H1 (cell line): ENCODE results near the gene NFKBIL1. TPM values are rescaled to one million over a fixed set of nuclear protein-coding genes. Genes with fewer than 3 reads are reported as not detected.

ENCODE experiments used
- CTCF ChIA-PET: fragments of 300-600 bp; sonication (Branson Sonifier 250); formaldehyde crosslinking; loops from one replicate; lab custom pipeline; 2021; ENCODE audit not compliant: partially characterized antibody; lab: Charles Lee
- POLR2A ChIA-PET: fragments of 300-600 bp; sonication (Branson Sonifier 250); formaldehyde crosslinking; loops from one replicate; lab custom pipeline; 2021; ENCODE audit warnings: inconsistent platforms; ENCODE audit not compliant: partially characterized antibody; lab: Charles Lee
- DNase-seq, 2 experiments: peaks; one replicate each; pipeline versions ENCODE4 v3.0.0 to v3.0.0-alpha.2; 2010 to 2022; ENCODE audit warnings: low spot score in 2 of 2, low read depth in 1 of 2, mixed read lengths in 1 of 2
- FAIRE-seq: peaks from 2 replicates; lab custom pipeline; 2011; peaks lifted over from hg19 to GRCh38; lab: Jason Lieb, UNC
- H2AFZ ChIP-seq: 2 replicates; pipeline ENCODE4 v1.8.1; 2012; ENCODE audit warnings: low read length, inconsistent platforms
- H2AK5ac ChIP-seq: 2 replicates; pipeline ENCODE4 v1.6.1; 2013; ENCODE audit warnings: low read depth, low read length
- H2BK120ac ChIP-seq: replicated peaks from 2 replicates; pipeline ENCODE3; 2013; ENCODE audit warnings: low read depth, low read length, inconsistent platforms
- H2BK12ac ChIP-seq: 2 replicates; pipeline ENCODE4 v1.6.1; 2013; ENCODE audit warnings: low read depth, low read length
- H2BK15ac ChIP-seq: 2 replicates; pipeline ENCODE4 v1.6.1; 2013; ENCODE audit warnings: low read length
- H2BK20ac ChIP-seq: 2 replicates; pipeline ENCODE4 v1.6.1; 2013; ENCODE audit warnings: low read length
- H2BK5ac ChIP-seq: 2 replicates; pipeline ENCODE4 v1.6.1; 2013; ENCODE audit warnings: low read depth, low read length
- H3K14ac ChIP-seq: 2 replicates; pipeline ENCODE4 v1.6.1; 2013; ENCODE audit warnings: inconsistent platforms; ENCODE audit not compliant: insufficient read length
- H3K18ac ChIP-seq: 2 replicates; pipeline ENCODE4 v1.6.1; 2013; ENCODE audit warnings: low read length; ENCODE audit errors: extremely low read depth
- H3K23ac ChIP-seq: 2 replicates; pipeline ENCODE4 v1.6.1; 2013; ENCODE audit warnings: inconsistent platforms; ENCODE audit not compliant: insufficient read length
- H3K23me2 ChIP-seq: 2 replicates; pipeline ENCODE4 v1.6.1; 2013; ENCODE audit warnings: low read depth, low read length
- H3K27ac ChIP-seq: 2 replicates; pipeline ENCODE4 v1.6.1; 2011; ENCODE audit warnings: low read depth, low read length, inconsistent platforms
- H3K27me3 ChIP-seq, 4 experiments: replicated peaks in 1 of 4; 1 replicate in 1 of 4; 2 replicates in 3 of 4; pipeline versions ENCODE4 v1.6.1 to v1.8.1; 2011 to 2013; ENCODE audit warnings: low read length in 3 of 4, mild to moderate bottlenecking in 3 of 4, inconsistent platforms in 2 of 4, mixed read lengths in 2 of 4, moderate library complexity in 1 of 4; ENCODE audit not compliant: control insufficient read depth in 3 of 4, insufficient read depth in 3 of 4; ENCODE audit errors: extremely low read depth in 1 of 4
- H3K36me3 ChIP-seq, 4 experiments: 2 replicates each; pipeline versions ENCODE4 v1.6.1 to v1.8.1; 2011 to 2013; ENCODE audit warnings: mild to moderate bottlenecking in 4 of 4, low read length in 3 of 4, moderate library complexity in 2 of 4, control low read depth in 1 of 4, inconsistent platforms in 1 of 4; ENCODE audit not compliant: insufficient read depth in 4 of 4, control insufficient read depth in 2 of 4
- H3K4ac ChIP-seq: replicated peaks from 2 replicates; pipeline ENCODE3; 2013; ENCODE audit warnings: low read length, low read depth, mixed read lengths, inconsistent platforms; ENCODE audit not compliant: insufficient read length
- H3K4me1 ChIP-seq, 4 experiments: replicated peaks in 1 of 4; 1 replicate in 1 of 4; 2 replicates in 3 of 4; pipeline versions ENCODE4 v1.6.1 to v1.8.1; 2011 to 2013; ENCODE audit warnings: low read length in 3 of 4, inconsistent platforms in 2 of 4, mixed read lengths in 1 of 4; ENCODE audit not compliant: insufficient read depth in 4 of 4, control insufficient read depth in 3 of 4
- H3K4me2 ChIP-seq, 2 experiments: 2 replicates each; pipeline versions ENCODE4 v1.6.1 to v1.8.1; 2011 to 2013; ENCODE audit warnings: low read depth in 2 of 2, low read length in 2 of 2, control low read depth in 1 of 2, inconsistent platforms in 1 of 2, mild to moderate bottlenecking in 1 of 2; ENCODE audit not compliant: insufficient read depth in 1 of 2
- H3K4me3 ChIP-seq, 4 experiments: fragments of 200-600, 300-600 bp in 1 of 4; sonication (generic), shearing (Covaris generic), sonication (Bioruptor Twin) in 1 of 4; 2 replicates each; pipeline versions ENCODE4 v1.5.1 to v1.8.1; 2011 to 2016; ENCODE audit warnings: low read length in 4 of 4, low read depth in 3 of 4, control low read depth in 2 of 4, inconsistent platforms in 2 of 4, mild to moderate bottlenecking in 2 of 4, mixed read lengths in 1 of 4, moderate library complexity in 1 of 4; ENCODE audit not compliant: insufficient read depth in 2 of 4; ENCODE audit errors: extremely low read depth in 1 of 4
- H3K56ac ChIP-seq: replicated peaks from 2 replicates; pipeline ENCODE3; 2013; ENCODE audit warnings: low read depth, mild to moderate bottlenecking, mixed read lengths, low read length, inconsistent platforms; ENCODE audit not compliant: insufficient read length
- H3K79me1 ChIP-seq: 2 replicates; pipeline ENCODE4 v1.6.1; 2013; ENCODE audit warnings: low read depth, low read length, control low read depth
- H3K79me2 ChIP-seq, 2 experiments: 2 replicates each; pipeline versions ENCODE4 v1.6.1 to v1.8.1; 2012 to 2013; ENCODE audit warnings: low read length in 2 of 2, mild to moderate bottlenecking in 2 of 2, inconsistent platforms in 1 of 2; ENCODE audit not compliant: insufficient read depth in 2 of 2, control insufficient read depth in 1 of 2
- H3K9ac ChIP-seq, 4 experiments: replicated peaks in 1 of 4; 1 replicate in 1 of 4; 2 replicates in 3 of 4; pipeline versions ENCODE4 v1.6.1 to v1.8.1; 2011 to 2013; ENCODE audit warnings: low read depth in 3 of 4, low read length in 3 of 4, control low read depth in 2 of 4, mild to moderate bottlenecking in 2 of 4, moderate library complexity in 2 of 4, inconsistent platforms in 1 of 4; ENCODE audit errors: extremely low read depth in 1 of 4
- H3K9me3 ChIP-seq, 2 experiments: 2 replicates each; pipeline versions ENCODE4 v1.6.1 to v1.8.1; 2012 to 2013; ENCODE audit warnings: mild to moderate bottlenecking in 2 of 2, moderate library complexity in 2 of 2, control low read depth in 1 of 2, inconsistent platforms in 1 of 2, low read depth in 1 of 2, low read length in 1 of 2, mixed read lengths in 1 of 2; ENCODE audit not compliant: insufficient read depth in 2 of 2
- H4K20me1 ChIP-seq, 2 experiments: replicated peaks in 1 of 2; 2 replicates each; pipeline versions ENCODE3 to v1.8.1; 2011 to 2013; ENCODE audit warnings: inconsistent platforms in 2 of 2, low read length in 2 of 2, mild to moderate bottlenecking in 1 of 2; ENCODE audit not compliant: insufficient read depth in 2 of 2, control insufficient read depth in 1 of 2
- H4K5ac ChIP-seq: 2 replicates; pipeline ENCODE4 v1.6.1; 2013; ENCODE audit warnings: low read length, low read depth, mixed read lengths, inconsistent platforms; ENCODE audit not compliant: insufficient read length
- H4K8ac ChIP-seq: 2 replicates; pipeline ENCODE4 v1.8.0; 2013; ENCODE audit warnings: mild to moderate bottlenecking, moderate library complexity, low read length, inconsistent platforms; ENCODE audit not compliant: insufficient read depth; ENCODE audit errors: extremely low read depth
- H4K91ac ChIP-seq: replicated peaks from 2 replicates; pipeline ENCODE3; 2013; ENCODE audit warnings: low read length, mixed read lengths, inconsistent platforms; ENCODE audit not compliant: insufficient read length
- JUN ChIP-seq: IDR thresholded peaks from 2 replicates; pipeline ENCODE4 v1.6.1; 2011; ENCODE audit warnings: low read depth, mild to moderate bottlenecking, improper control_type of control experiment, low read length
- WGBS, 2 experiments: shearing (Covaris generic) in 1 of 2; methylation state at CpG; one replicate each; pipeline versions ENCODE4 v1.1.6 to v1.1.7; 2013 to 2015; ENCODE audit warnings: low lambda C conversion rate in 2 of 2, mixed read lengths in 2 of 2, inconsistent platforms in 1 of 2, low coverage in 1 of 2, missing lambda C conversion rate in 1 of 2; ENCODE audit not compliant: insufficient replicate concordance in 2 of 2, insufficient coverage in 1 of 2, insufficient read length in 1 of 2; ENCODE audit errors: extremely low coverage in 1 of 2, missing lambda C conversion rate in 1 of 2; 5-methylcytosine and 5-hydroxymethylcytosine counted together
- polyA plus RNA-seq, 7 experiments: library from polyadenylated mRNA; depleted of rRNA in 3 of 7; stranded (reverse) in 5 of 7; unstranded in 2 of 7; fragments of >200 nt in 5 of 7; fragments of 200-250 nt in 2 of 7; gene quantifications; 1 replicate in 5 of 7; 2 replicates in 1 of 7; 4 replicates in 1 of 7; pipeline versions ENCODE4 v1.2.1 to v1.2.3, GENCODE V29; 2011 to 2013; ENCODE audit warnings: missing spikeins in 2 of 7, mixed read lengths in 2 of 7
- total RNA-seq: library from RNA; stranded (reverse); fragmentation: NEBNext Ultra II Directional; extraction: Animal tissue kit (Norgen Biotek cat#: 25700); gene quantifications from 2 replicates; pipeline ENCODE4 v1.2.1, GENCODE V29; 2021

Gene NFKBIL1
- total and polyA plus RNA-seq, 2 of the 8 experiments (the other 6 are each of a cell fraction or from before 2014, with no cell fraction given): 7.5 to 11.2 TPM

- Histone ChIP-seq H3K18ac (no peak within 1 kb of the TSS), H3K9me3 (no peaks in the 10 kb centered on the region), H4K8ac (peak within 1 kb of the TSS; percentile 1; the same call in 1 of the 2 replicates), H4K20me1 (no peaks in the 10 kb centered on the region), H3K4me1 (no peaks in the 10 kb centered on the region; a peak in 2 of 7 replicates), H3K9ac (no peak within 1 kb of the TSS), H2AK5ac (no peak within 1 kb of the TSS; the same call in 1 of the 2 replicates), H3K36me3 (no peaks in the 10 kb centered on the region), H3K23ac (no peak within 1 kb of the TSS), H3K27me3 (no peaks in the 10 kb centered on the region), H3K4me2 (no peak within 1 kb of the TSS), H2AFZ (no peak within 1 kb of the TSS), H2BK20ac (no peak within 1 kb of the TSS), H3K79me2 (no peaks in the 10 kb centered on the region), H3K14ac (no peak within 1 kb of the TSS), H4K91ac (no peak within 1 kb of the TSS), H2BK120ac (no peak within 1 kb of the TSS), H2BK12ac (no peak within 1 kb of the TSS), H3K27ac (no peak within 1 kb of the TSS), H3K4me3 (no peak within 1 kb of the TSS), H3K56ac (no peak within 1 kb of the TSS), H2BK15ac (no peak within 1 kb of the TSS), H4K5ac (no peak within 1 kb of the TSS), H3K79me1 (no peaks in the 10 kb centered on the region), H2BK5ac (no peak within 1 kb of the TSS), H3K23me2 (peaks cover 3% of the 10 kb centered on the region; the same call in 1 of the 2 replicates), H3K4ac (no peak within 1 kb of the TSS)
- POLR2A ChIA-PET: interaction anchor here (12.2 kb wide), 1 partner anchor 11 kb away, joined by 110 read pairs; no protein-coding TSS in a partner anchor
- WGBS, 2 experiments: 83% methylated on average over 22 of the region's 27 CpGs; no CpG with 5 or more reads in 1 of the 2 experiments
- TF ChIP-seq JUN: no peak
- FAIRE-seq: no peak
- CTCF ChIA-PET: interaction anchor here (0.6 to 19.2 kb wide), 3 partner anchors 20 to 33 kb away, joined by 5 to 640 read pairs (median 29); partner anchors contain the start of genes LST1, LTB and NCR3
- DNase-seq: no peak
Observed at GRCh38 chr6:31572041-31572911, 24.9 kb downstream of the NFKBIL1 start, which contains the start of gene LTA. Gene LTA, plus strand, starts transcription at chr6:31572289. Its CDS starts 454 bp downstream, at chr6:31572743.
